OCI-LY1 (cell line): Measurements from ENCODE around the gene SYCE1.
"Not testable (repeated sequence)": the region's sequence is repeated elsewhere in the genome, so short reads cannot be mapped to it uniquely, and the experiment has no call there.

Source experiments
- H2AFZ ChIP-seq: fragments of 200-600 bp; sonication (generic), shearing (Covaris generic); 2 replicates; pipeline ENCODE4 v1.6.0; 2014; ENCODE audit warnings: antibody characterized with exemption, mild to moderate bottlenecking, low read length
- H3F3A ChIP-seq: fragments of 200-600 bp; sonication (generic), shearing (Covaris generic); 2 replicates; pipeline ENCODE4 v1.6.0; 2014; ENCODE audit warnings: mild to moderate bottlenecking, antibody characterized with exemption, low read length, moderate library complexity; ENCODE audit not compliant: insufficient read depth
- H3K27ac ChIP-seq: fragments of 200-600 bp; sonication (generic); 2 replicates; pipeline ENCODE4 v1.5.1; 2014; ENCODE audit warnings: low read length, mixed run types, mild to moderate bottlenecking, low read depth; ENCODE audit not compliant: poor library complexity, severe bottlenecking
- H3K27me3 ChIP-seq: fragments of 200-600 bp; sonication (generic); 2 replicates; pipeline ENCODE4 v1.6.0; 2014; ENCODE audit warnings: antibody characterized with exemption, mild to moderate bottlenecking, low read length, moderate library complexity; ENCODE audit not compliant: insufficient read depth
- H3K36me3 ChIP-seq: fragments of 200-600 bp; sonication (generic); 2 replicates; pipeline ENCODE4 v1.6.1; 2014; ENCODE audit warnings: mild to moderate bottlenecking, antibody characterized with exemption, low read length, moderate library complexity, mixed read lengths; ENCODE audit not compliant: insufficient read depth
- H3K4me1 ChIP-seq: fragments of 200-600 bp; sonication (generic); 2 replicates; pipeline ENCODE4 v1.5.1; 2014; ENCODE audit warnings: mild to moderate bottlenecking, low read length, moderate library complexity; ENCODE audit not compliant: insufficient read depth, severe bottlenecking
- H3K4me2 ChIP-seq: fragments of 200-600 bp; sonication (generic), shearing (Covaris generic); 2 replicates; pipeline ENCODE4 v1.6.1; 2014; ENCODE audit warnings: low read length
- H3K4me3 ChIP-seq: fragments of 200-600 bp; sonication (generic); 2 replicates; pipeline ENCODE4 v1.5.1; 2014; ENCODE audit warnings: low read length, low read depth, mild to moderate bottlenecking, mixed read lengths; ENCODE audit not compliant: poor library complexity, severe bottlenecking
- H3K79me2 ChIP-seq: fragments of 200-600 bp; shearing (Covaris generic); 2 replicates; pipeline ENCODE4 v1.6.1; 2016; ENCODE audit warnings: mixed run types, low read length, mixed read lengths; ENCODE audit not compliant: insufficient read depth
- H3K9ac ChIP-seq: fragments of 200-600 bp; sonication (generic), shearing (Covaris generic); 2 replicates; pipeline ENCODE4 v1.6.1; 2014; ENCODE audit warnings: mild to moderate bottlenecking, low read length, mixed read lengths
- H3K9me2 ChIP-seq: fragments of 200-600 bp; sonication (generic), shearing (Covaris generic); 2 replicates; pipeline ENCODE4 v1.6.1; 2014; ENCODE audit warnings: low read depth, mild to moderate bottlenecking, low read length, mixed read lengths
- H3K9me3 ChIP-seq: fragments of 200-600 bp; shearing (Covaris generic); 2 replicates; pipeline ENCODE4 v1.6.1; 2014; ENCODE audit warnings: low read length, mixed read lengths
- H4K20me1 ChIP-seq: fragments of 200-600 bp; sonication (generic), shearing (Covaris generic); 2 replicates; pipeline ENCODE4 v1.6.0; 2016; ENCODE audit warnings: mild to moderate bottlenecking, low read length; ENCODE audit not compliant: insufficient read depth
- EZH2 ChIP-seq: fragments of 200-600 bp; sonication (generic), shearing (Covaris generic); IDR thresholded peaks from 2 replicates; pipeline ENCODE4 v1.8.0; 2017; ENCODE audit warnings: borderline replicate concordance, mixed run types, mild to moderate bottlenecking, antibody characterized with exemption, low read length, moderate library complexity, mixed read lengths
- TF ChIP-seq, protein P1 (sequence below): fragments of 200-600 bp; sonication (generic), shearing (Covaris generic); IDR thresholded peaks from 2 replicates; pipeline ENCODE4 v1.5.1; 2017; ENCODE audit warnings: mild to moderate bottlenecking, antibody characterized with exemption, low read length, moderate library complexity, mixed read lengths

Gene SYCE1

DNA sequence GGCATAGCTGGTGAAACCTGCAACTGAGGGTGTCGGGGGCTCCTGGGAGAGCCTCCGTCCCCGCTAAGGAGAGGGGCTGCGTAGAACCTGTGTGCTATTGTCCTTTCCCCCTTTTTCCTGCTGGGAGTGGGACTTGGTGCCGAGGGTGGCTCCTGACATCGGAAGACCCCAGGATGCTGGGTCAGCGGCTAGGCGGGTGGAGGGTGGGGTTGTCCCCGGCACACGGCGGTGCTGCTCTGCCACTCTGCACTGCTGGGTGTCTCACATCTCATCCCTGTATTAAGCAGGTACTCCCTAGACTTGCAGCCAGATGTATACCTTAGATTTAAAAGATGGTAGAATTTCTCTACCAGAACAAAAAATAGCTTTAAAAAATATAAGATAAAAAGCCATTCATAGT, 6.7 kb upstream of the SYCE1 start:
- not testable (repeated sequence) for H3K4me3 ChIP-seq, H3K9ac ChIP-seq, H3K36me3 ChIP-seq, H3K79me2 ChIP-seq, H3F3A ChIP-seq, H4K20me1 ChIP-seq, H3K4me2 ChIP-seq, H3K9me2 ChIP-seq, H2AFZ ChIP-seq, H3K27me3 ChIP-seq, H3K27ac ChIP-seq, H3K9me3 ChIP-seq, H3K4me1 ChIP-seq

GRCh38 chr10:133569801-133570200, 4.4 kb upstream of the SYCE1 start:
- H3K27me3 ChIP-seq, H3K9me3 ChIP-seq, H3F3A ChIP-seq, H3K36me3 ChIP-seq, H3K4me1 ChIP-seq, H3K9me2 ChIP-seq, H3K4me3 ChIP-seq, H3K79me2 ChIP-seq, H3K27ac ChIP-seq, H3K4me2 ChIP-seq, H4K20me1 ChIP-seq, H2AFZ ChIP-seq, H3K9ac ChIP-seq: not testable (repeated sequence)

- H3K4me2 ChIP-seq, H3K9ac ChIP-seq, H4K20me1 ChIP-seq, H3K36me3 ChIP-seq, H3K9me2 ChIP-seq, H3K79me2 ChIP-seq, H3K27ac ChIP-seq, H3F3A ChIP-seq, H3K4me1 ChIP-seq, H3K27me3 ChIP-seq, H3K9me3 ChIP-seq, H3K4me3 ChIP-seq, H2AFZ ChIP-seq: not testable (repeated sequence)
These were observed 3.6 kb upstream of the SYCE1 start for GRCh38 chr10:133568831-133569527.

GRCh38 chr10:133568287-133568614, 2.9 kb upstream of the SYCE1 start:
- H3K4me1 ChIP-seq, result no peaks in the 10 kb centered on the region
- no peaks in the 10 kb centered on the region for H3K79me2 ChIP-seq
- no peak overlapping the region for H3K27ac ChIP-seq
- H3K4me3 ChIP-seq, result no peak overlapping the region
- no peaks in the 10 kb centered on the region for H3K36me3 ChIP-seq
- no peak overlapping the region for H3K4me2 ChIP-seq
- H3F3A ChIP-seq, result no peaks in the 10 kb centered on the region
- H2AFZ ChIP-seq, result no peak overlapping the region
- no peaks in the 10 kb centered on the region for H3K9me2 ChIP-seq
- no peaks in the 10 kb centered on the region for H3K27me3 ChIP-seq
- no peak overlapping the region for H3K9ac ChIP-seq
- peaks cover 5% of the 10 kb centered on the region; the same call in 1 of the 2 replicates for H3K9me3 ChIP-seq
- no peaks in the 10 kb centered on the region for H4K20me1 ChIP-seq
- TF ChIP-seq, protein P1, sequence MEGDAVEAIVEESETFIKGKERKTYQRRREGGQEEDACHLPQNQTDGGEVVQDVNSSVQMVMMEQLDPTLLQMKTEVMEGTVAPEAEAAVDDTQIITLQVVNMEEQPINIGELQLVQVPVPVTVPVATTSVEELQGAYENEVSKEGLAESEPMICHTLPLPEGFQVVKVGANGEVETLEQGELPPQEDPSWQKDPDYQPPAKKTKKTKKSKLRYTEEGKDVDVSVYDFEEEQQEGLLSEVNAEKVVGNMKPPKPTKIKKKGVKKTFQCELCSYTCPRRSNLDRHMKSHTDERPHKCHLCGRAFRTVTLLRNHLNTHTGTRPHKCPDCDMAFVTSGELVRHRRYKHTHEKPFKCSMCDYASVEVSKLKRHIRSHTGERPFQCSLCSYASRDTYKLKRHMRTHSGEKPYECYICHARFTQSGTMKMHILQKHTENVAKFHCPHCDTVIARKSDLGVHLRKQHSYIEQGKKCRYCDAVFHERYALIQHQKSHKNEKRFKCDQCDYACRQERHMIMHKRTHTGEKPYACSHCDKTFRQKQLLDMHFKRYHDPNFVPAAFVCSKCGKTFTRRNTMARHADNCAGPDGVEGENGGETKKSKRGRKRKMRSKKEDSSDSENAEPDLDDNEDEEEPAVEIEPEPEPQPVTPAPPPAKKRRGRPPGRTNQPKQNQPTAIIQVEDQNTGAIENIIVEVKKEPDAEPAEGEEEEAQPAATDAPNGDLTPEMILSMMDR, result no peak
- TF ChIP-seq EZH2, result no peak
